HepG2 (cell line): ENCODE data around the gene CNPY4. TPM values are rescaled to one million over a fixed set of nuclear protein-coding genes. Genes with fewer than 3 reads are reported as not detected.
A peak's percentile ranks its signal among the peaks of the same experiment; 100 is the strongest.

Experiments
- CEBPB ChIP-seq: IDR thresholded peaks from 2 replicates; pipeline ENCODE4 v1.6.1; 2011; ENCODE audit warnings: low read depth, low read length, improper control_type of control experiment, borderline replicate concordance
- DR1 ChIP-seq: sonication (generic); formaldehyde crosslinking; IDR thresholded peaks from 2 replicates; pipeline ENCODE4 v1.8.0; 2021; ENCODE audit warnings: mild to moderate bottlenecking, missing genetic modification reagents, inconsistent platforms
- FOSL2 ChIP-seq: sonication (generic); formaldehyde crosslinking; IDR thresholded peaks from 2 replicates; pipeline ENCODE4 v1.4.0; 2020; ENCODE audit warnings: missing genetic modification reagents
- GATAD1 ChIP-seq: IDR thresholded peaks from 2 replicates; pipeline ENCODE4 v1.6.1; 2016; ENCODE audit warnings: missing genetic modification reagents, missing compliant biosample characterization
- HHEX ChIP-seq: IDR thresholded peaks from 2 replicates; pipeline ENCODE4 v1.6.1; 2016; ENCODE audit warnings: control low read depth
- JUN ChIP-seq: sonication (generic); formaldehyde crosslinking; IDR thresholded peaks from 2 replicates; pipeline ENCODE4 v1.4.0; 2020; ENCODE audit warnings: mild to moderate bottlenecking, missing genetic modification reagents
- KDM6A ChIP-seq: IDR thresholded peaks from 2 replicates; pipeline ENCODE4 v1.6.1; 2016; ENCODE audit warnings: low read depth
- MEIS1 ChIP-seq: sonication (generic); formaldehyde crosslinking; IDR thresholded peaks from 2 replicates; pipeline ENCODE4 v1.9.0; 2021; ENCODE audit warnings: mild to moderate bottlenecking, missing genetic modification reagents, moderate library complexity, borderline replicate concordance
- MYC ChIP-seq: sonication (generic); formaldehyde crosslinking; IDR thresholded peaks from 2 replicates; pipeline ENCODE4 v1.9.0; 2021; ENCODE audit warnings: missing genetic modification reagents, borderline replicate concordance
- RXRB ChIP-seq: IDR thresholded peaks from 2 replicates; pipeline ENCODE4 v1.6.1; 2016; ENCODE audit warnings: borderline replicate concordance, missing genetic modification reagents, missing compliant biosample characterization
- SOX5 ChIP-seq: IDR thresholded peaks from 2 replicates; pipeline ENCODE4 v1.6.1; 2016; ENCODE audit warnings: borderline replicate concordance
- ZNF34 ChIP-seq: sonication (generic); formaldehyde crosslinking; IDR thresholded peaks from 2 replicates; pipeline ENCODE4 v1.4.0; 2020; ENCODE audit warnings: mild to moderate bottlenecking, missing genetic modification reagents, borderline replicate concordance
- polyA plus RNA-seq, 8 experiments: library from polyadenylated mRNA; depleted of rRNA in 3 of 8; stranded (reverse) in 7 of 8; unstranded in 1 of 8; fragments of >200 nt; fragmentation: Illumina TruSeq in 4 of 8; extraction: Trizol in 4 of 8; gene quantifications; 2 replicates each; pipeline versions ENCODE4 v1.2.1 to v1.2.3, GENCODE V29; 2011 to 2016; ENCODE audit warnings: low read depth in 4 of 8, missing spikeins in 1 of 8, mixed read lengths in 1 of 8; ENCODE audit not compliant: insufficient read depth in 1 of 8
- total RNA-seq, 5 experiments: library from RNA; depleted of rRNA; stranded (reverse); fragments of >200 nt; fragmentation: Illumina TruSeq; extraction: Trizol; gene quantifications; 2 replicates each; pipeline ENCODE4 v1.2.3, GENCODE V29; 2016; ENCODE audit warnings: low read depth in 1 of 5
- TF ChIP-seq, protein P1 (sequence below): sonication (generic); formaldehyde crosslinking; IDR thresholded peaks from 2 replicates; pipeline ENCODE4 v1.5.1; 2020; ENCODE audit warnings: missing genetic modification reagents, mild to moderate bottlenecking, borderline replicate concordance
- TF ChIP-seq, protein P2 (sequence below): sonication (generic); formaldehyde crosslinking; IDR thresholded peaks from 2 replicates; pipeline ENCODE4 v1.8.0; 2022; ENCODE audit warnings: missing genetic modification reagents, mild to moderate bottlenecking, moderate library complexity, borderline replicate concordance
- TF ChIP-seq, protein P3 (sequence below): sonication (generic); formaldehyde crosslinking; IDR thresholded peaks from 2 replicates; pipeline ENCODE4 v1.9.0; 2022; ENCODE audit warnings: missing genetic modification reagents, mild to moderate bottlenecking, borderline replicate concordance
- TF ChIP-seq, protein P4 (sequence below): conservative IDR thresholded peaks from 2 replicates; pipeline ENCODE4 v1.6.1; 2018; ENCODE audit warnings: missing genetic modification reagents
- TF ChIP-seq, protein P5 (sequence below): IDR thresholded peaks from 2 replicates; pipeline ENCODE4 v1.6.1; 2018; ENCODE audit warnings: missing genetic modification reagents

The CNPY4 gene
- total and polyA plus RNA-seq, 2 of the 13 experiments (the other 11 are each of a cell fraction or from before 2014, with no cell fraction given), result 6.2 to 12.7 TPM

DNA sequence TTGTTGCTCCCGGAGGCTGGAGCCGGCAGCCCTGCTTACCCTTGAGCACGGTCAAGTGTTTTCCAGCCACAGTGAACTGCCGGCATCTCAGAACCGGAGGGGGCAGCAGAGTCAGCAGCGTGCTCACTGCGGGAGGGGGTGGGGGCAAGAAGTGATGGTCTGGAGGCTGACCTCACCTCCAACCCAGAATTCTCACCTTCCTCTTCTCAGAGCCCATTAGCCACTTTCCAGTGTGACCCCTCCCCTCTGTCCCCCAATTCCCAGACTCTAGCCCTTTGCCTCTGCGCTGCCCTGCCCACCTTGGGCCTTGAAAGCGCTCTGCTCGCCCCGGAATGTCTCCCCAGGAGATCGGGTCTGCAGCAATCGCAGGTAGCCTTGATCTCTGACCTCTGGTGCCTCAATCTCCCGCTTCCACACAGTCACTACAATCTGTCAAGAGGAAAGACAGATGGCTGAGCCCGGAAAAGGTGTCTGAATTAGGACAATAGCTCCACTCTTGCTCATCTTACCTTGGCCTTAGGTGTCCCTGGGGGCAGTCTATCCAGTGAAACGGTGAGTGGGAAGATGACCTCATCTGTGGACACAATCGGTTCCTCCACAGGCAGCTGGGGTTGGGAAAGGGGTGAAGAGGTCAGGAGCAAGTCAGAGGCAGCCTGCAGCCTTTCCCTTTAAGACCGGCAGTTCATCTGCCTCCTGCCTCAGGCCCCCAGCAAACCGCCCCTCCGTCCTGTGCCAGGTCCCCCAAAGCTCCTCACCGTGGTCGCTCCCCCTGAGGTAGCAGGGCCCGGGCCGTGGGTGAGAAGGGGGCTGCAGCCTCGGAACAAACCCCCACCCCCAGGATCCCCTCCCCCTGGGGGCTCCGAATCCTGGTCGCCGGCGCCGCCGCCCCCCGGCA is 38.1 kb downstream of the CNPY4 start (continued):
- TF ChIP-seq RXRB (CRISPR knock-in tag) (peak; percentile 74; the same call in 1 of the 2 replicates), ZNF34 (no peak), FOSL2 (peak; percentile 76), CEBPB (peak; percentile 64), MYC (CRISPR knock-in tag) (peak; percentile 17; the same call in 1 of the 2 replicates), MEIS1 (peak; percentile 38; the same call in 1 of the 2 replicates), HHEX (peak; percentile 30; the same call in 1 of the 2 replicates), DR1 (0 out of 2 replicates have a peak, but pooled peaks have one; percentile 3), KDM6A (CRISPR knock-in tag) (peak; percentile 43; the same call in 1 of the 2 replicates), GATAD1 (CRISPR knock-in tag) (peak; percentile 43; the same call in 1 of the 2 replicates), JUN (peak; percentile 74; the same call in 1 of the 2 replicates), SOX5 (peak; percentile 51; the same call in 1 of the 2 replicates)
- TF ChIP-seq, protein P1, sequence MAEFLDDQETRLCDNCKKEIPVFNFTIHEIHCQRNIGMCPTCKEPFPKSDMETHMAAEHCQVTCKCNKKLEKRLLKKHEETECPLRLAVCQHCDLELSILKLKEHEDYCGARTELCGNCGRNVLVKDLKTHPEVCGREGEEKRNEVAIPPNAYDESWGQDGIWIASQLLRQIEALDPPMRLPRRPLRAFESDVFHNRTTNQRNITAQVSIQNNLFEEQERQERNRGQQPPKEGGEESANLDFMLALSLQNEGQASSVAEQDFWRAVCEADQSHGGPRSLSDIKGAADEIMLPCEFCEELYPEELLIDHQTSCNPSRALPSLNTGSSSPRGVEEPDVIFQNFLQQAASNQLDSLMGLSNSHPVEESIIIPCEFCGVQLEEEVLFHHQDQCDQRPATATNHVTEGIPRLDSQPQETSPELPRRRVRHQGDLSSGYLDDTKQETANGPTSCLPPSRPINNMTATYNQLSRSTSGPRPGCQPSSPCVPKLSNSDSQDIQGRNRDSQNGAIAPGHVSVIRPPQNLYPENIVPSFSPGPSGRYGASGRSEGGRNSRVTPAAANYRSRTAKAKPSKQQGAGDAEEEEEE, result no peak
- TF ChIP-seq, protein P2, sequence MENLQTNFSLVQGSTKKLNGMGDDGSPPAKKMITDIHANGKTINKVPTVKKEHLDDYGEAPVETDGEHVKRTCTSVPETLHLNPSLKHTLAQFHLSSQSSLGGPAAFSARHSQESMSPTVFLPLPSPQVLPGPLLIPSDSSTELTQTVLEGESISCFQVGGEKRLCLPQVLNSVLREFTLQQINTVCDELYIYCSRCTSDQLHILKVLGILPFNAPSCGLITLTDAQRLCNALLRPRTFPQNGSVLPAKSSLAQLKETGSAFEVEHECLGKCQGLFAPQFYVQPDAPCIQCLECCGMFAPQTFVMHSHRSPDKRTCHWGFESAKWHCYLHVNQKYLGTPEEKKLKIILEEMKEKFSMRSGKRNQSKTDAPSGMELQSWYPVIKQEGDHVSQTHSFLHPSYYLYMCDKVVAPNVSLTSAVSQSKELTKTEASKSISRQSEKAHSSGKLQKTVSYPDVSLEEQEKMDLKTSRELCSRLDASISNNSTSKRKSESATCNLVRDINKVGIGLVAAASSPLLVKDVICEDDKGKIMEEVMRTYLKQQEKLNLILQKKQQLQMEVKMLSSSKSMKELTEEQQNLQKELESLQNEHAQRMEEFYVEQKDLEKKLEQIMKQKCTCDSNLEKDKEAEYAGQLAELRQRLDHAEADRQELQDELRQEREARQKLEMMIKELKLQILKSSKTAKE (CRISPR knock-in tag), result peak; percentile 26; the same call in 1 of the 2 replicates
- TF ChIP-seq, protein P3, sequence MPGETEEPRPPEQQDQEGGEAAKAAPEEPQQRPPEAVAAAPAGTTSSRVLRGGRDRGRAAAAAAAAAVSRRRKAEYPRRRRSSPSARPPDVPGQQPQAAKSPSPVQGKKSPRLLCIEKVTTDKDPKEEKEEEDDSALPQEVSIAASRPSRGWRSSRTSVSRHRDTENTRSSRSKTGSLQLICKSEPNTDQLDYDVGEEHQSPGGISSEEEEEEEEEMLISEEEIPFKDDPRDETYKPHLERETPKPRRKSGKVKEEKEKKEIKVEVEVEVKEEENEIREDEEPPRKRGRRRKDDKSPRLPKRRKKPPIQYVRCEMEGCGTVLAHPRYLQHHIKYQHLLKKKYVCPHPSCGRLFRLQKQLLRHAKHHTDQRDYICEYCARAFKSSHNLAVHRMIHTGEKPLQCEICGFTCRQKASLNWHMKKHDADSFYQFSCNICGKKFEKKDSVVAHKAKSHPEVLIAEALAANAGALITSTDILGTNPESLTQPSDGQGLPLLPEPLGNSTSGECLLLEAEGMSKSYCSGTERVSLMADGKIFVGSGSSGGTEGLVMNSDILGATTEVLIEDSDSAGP (CRISPR knock-in tag), result peak; percentile 56
- TF ChIP-seq, protein P4, sequence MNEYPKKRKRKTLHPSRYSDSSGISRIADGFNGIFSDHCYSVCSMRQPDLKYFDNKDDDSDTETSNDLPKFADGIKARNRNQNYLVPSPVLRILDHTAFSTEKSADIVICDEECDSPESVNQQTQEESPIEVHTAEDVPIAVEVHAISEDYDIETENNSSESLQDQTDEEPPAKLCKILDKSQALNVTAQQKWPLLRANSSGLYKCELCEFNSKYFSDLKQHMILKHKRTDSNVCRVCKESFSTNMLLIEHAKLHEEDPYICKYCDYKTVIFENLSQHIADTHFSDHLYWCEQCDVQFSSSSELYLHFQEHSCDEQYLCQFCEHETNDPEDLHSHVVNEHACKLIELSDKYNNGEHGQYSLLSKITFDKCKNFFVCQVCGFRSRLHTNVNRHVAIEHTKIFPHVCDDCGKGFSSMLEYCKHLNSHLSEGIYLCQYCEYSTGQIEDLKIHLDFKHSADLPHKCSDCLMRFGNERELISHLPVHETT, result peak; percentile 77
- TF ChIP-seq, protein P5, sequence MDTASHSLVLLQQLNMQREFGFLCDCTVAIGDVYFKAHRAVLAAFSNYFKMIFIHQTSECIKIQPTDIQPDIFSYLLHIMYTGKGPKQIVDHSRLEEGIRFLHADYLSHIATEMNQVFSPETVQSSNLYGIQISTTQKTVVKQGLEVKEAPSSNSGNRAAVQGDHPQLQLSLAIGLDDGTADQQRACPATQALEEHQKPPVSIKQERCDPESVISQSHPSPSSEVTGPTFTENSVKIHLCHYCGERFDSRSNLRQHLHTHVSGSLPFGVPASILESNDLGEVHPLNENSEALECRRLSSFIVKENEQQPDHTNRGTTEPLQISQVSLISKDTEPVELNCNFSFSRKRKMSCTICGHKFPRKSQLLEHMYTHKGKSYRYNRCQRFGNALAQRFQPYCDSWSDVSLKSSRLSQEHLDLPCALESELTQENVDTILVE (CRISPR knock-in tag), result peak; percentile 94; the same call in 1 of the 2 replicates
